Nucleus accumbens (tissue), 56 donors: ENCODE measurements around the gene CEP128.
"Not testable (repeated sequence)": the region's sequence is repeated elsewhere in the genome, so short reads cannot be mapped to it uniquely, and the experiment has no call there.

Experiments used
- DNase-seq, 56 donors: peaks; one replicate each; lab custom pipeline; 2025; lab: John Stamatoyannopoulos, UW

Gene CEP128

GRCh38 chr14:80954687-80955299 lies 13.3 kb upstream of the CEP128 start:
- peak in 54 of 56 donors; percentile 6 to 87 (median 55) for DNase-seq

GRCh38 chr14:80953211-80953610 lies 11.7 kb upstream of the CEP128 start:
- DNase-seq: not testable (repeated sequence)

GRCh38 chr14:80951491-80951890 lies 10.0 kb upstream of the CEP128 start:
- no peak for DNase-seq

GRCh38 chr14:80948291-80948690 lies 6.8 kb upstream of the CEP128 start:
- DNase-seq: no peak

GRCh38 chr14:80946797-80947196 lies 5.3 kb upstream of the CEP128 start:
- DNase-seq: no peak

GRCh38 chr14:80946187-80946586 lies 4.6 kb upstream of the CEP128 start:
- DNase-seq: no peak

- DNase-seq: no peak
Observed at GRCh38 chr14:80944861-80945617, 3.5 kb upstream of the CEP128 start.

- no peak for DNase-seq
Observed at GRCh38 chr14:80942191-80942600, 658 bp upstream of the CEP128 start.

- DNase-seq: no peak
Observed at GRCh38 chr14:80940146-80940545, 1.4 kb downstream of the CEP128 start.

- DNase-seq: no peak
Observed at GRCh38 chr14:80933686-80934085, 7.9 kb downstream of the CEP128 start.

GRCh38 chr14:80933282-80933681 lies 8.3 kb downstream of the CEP128 start:
- DNase-seq: no peak

GRCh38 chr14:80930836-80931389 lies 10.6 kb downstream of the CEP128 start:
- DNase-seq: no peak

- DNase-seq: no peak
Observed at GRCh38 chr14:80930095-80930494, 11.4 kb downstream of the CEP128 start.

GRCh38 chr14:80927083-80927989 lies 14.2 kb downstream of the CEP128 start:
- DNase-seq: no peak

- DNase-seq: no peak
Observed at GRCh38 chr14:80926397-80927082, 15.0 kb downstream of the CEP128 start.

- no peak for DNase-seq
Observed at GRCh38 chr14:80924365-80925103, 17.0 kb downstream of the CEP128 start.

- DNase-seq: no peak
Observed at GRCh38 chr14:80923368-80923767, 18.2 kb downstream of the CEP128 start.

- no peak for DNase-seq
Observed at GRCh38 chr14:80919622-80920021, 21.9 kb downstream of the CEP128 start.

- DNase-seq: not testable (repeated sequence)
Observed at GRCh38 chr14:80912013-80912412, 29.5 kb downstream of the CEP128 start.

- DNase-seq: no peak
Observed at GRCh38 chr14:80906946-80907345, 34.6 kb downstream of the CEP128 start.
